HEK293T (cell line): ENCODE measurements around the gene RNF10.

Experiments
- CTCF ChIA-PET: fragments of 350-600 bp; formaldehyde crosslinking; extraction: SDS; loops from one replicate; lab custom pipeline; 2021; ENCODE audit warnings: antibody characterized with exemption, inconsistent platforms; lab: Yijun Ruan, JAX
- POLR2A ChIA-PET: fragments of 350-600 bp; formaldehyde crosslinking; extraction: SDS; loops from one replicate; lab custom pipeline; 2020; ENCODE audit warnings: antibody characterized with exemption, inconsistent platforms; lab: Yijun Ruan, JAX
- DNase-seq: peaks from one replicate; pipeline ENCODE4 v3.0.0; 2012; ENCODE audit warnings: mixed read lengths; ENCODE audit errors: extremely low spot score
- ARNT ChIP-seq: fragments of 450-650 bp; IDR thresholded peaks from 2 replicates; pipeline ENCODE4 v1.6.1; 2017; ENCODE audit warnings: mild to moderate bottlenecking
- BHLHE40 ChIP-seq: fragments of 450-650 bp; IDR thresholded peaks from 2 replicates; pipeline ENCODE4 v1.6.1; 2016; ENCODE audit warnings: mild to moderate bottlenecking, moderate library complexity, borderline replicate concordance
- CTBP1 ChIP-seq: fragments of 450-650 bp; IDR thresholded peaks from 2 replicates; pipeline ENCODE4 v1.6.1; 2016; ENCODE audit warnings: borderline replicate concordance
- ELF4 ChIP-seq: fragments of 450-650 bp; IDR thresholded peaks from 2 replicates; pipeline ENCODE4 v1.6.1; 2017; ENCODE audit warnings: antibody characterized with exemption
- FOXA1 ChIP-seq: fragments of 450-650 bp; IDR thresholded peaks from 2 replicates; pipeline ENCODE4 v1.6.1; 2016; ENCODE audit warnings: mild to moderate bottlenecking
- FOXK2 ChIP-seq: fragments of 450-650 bp; IDR thresholded peaks from 2 replicates; pipeline ENCODE4 v1.6.1; 2016; ENCODE audit warnings: mild to moderate bottlenecking
- FOXM1 ChIP-seq: fragments of 450-650 bp; IDR thresholded peaks from 2 replicates; pipeline ENCODE4 v1.6.1; 2017; ENCODE audit warnings: mild to moderate bottlenecking, borderline replicate concordance
- HDGF ChIP-seq: fragments of 450-650 bp; IDR thresholded peaks from 2 replicates; pipeline ENCODE4 v1.6.1; 2017; ENCODE audit warnings: antibody characterized with exemption, borderline replicate concordance
- L3MBTL2 ChIP-seq: fragments of 450-650 bp; conservative IDR thresholded peaks from 2 replicates; pipeline ENCODE4 v1.6.1; 2016; ENCODE audit warnings: mild to moderate bottlenecking
- LEF1 ChIP-seq: fragments of 450-650 bp; IDR thresholded peaks from 2 replicates; pipeline ENCODE4 v1.6.1; 2017; ENCODE audit warnings: mild to moderate bottlenecking, borderline replicate concordance
- NFRKB ChIP-seq: fragments of 450-650 bp; IDR thresholded peaks from 2 replicates; pipeline ENCODE4 v1.6.1; 2016; ENCODE audit warnings: mild to moderate bottlenecking, moderate library complexity
- SP1 ChIP-seq: fragments of 450-650 bp; IDR thresholded peaks from 2 replicates; pipeline ENCODE4 v1.6.1; 2017
- SUZ12 ChIP-seq: fragments of 450-650 bp; IDR thresholded peaks from 2 replicates; pipeline ENCODE4 v1.6.1; 2016; ENCODE audit warnings: mild to moderate bottlenecking
- TARDBP ChIP-seq: fragments of 450-650 bp; IDR thresholded peaks from 2 replicates; pipeline ENCODE4 v1.6.1; 2016
- ZNF384 ChIP-seq: fragments of 450-650 bp; IDR thresholded peaks from 2 replicates; pipeline ENCODE4 v1.6.1; 2016
- TF ChIP-seq, protein P1 (sequence below): fragments of 450-650 bp; IDR thresholded peaks from 2 replicates; pipeline ENCODE4 v1.6.1; 2016

RNF10 gene

DNA sequence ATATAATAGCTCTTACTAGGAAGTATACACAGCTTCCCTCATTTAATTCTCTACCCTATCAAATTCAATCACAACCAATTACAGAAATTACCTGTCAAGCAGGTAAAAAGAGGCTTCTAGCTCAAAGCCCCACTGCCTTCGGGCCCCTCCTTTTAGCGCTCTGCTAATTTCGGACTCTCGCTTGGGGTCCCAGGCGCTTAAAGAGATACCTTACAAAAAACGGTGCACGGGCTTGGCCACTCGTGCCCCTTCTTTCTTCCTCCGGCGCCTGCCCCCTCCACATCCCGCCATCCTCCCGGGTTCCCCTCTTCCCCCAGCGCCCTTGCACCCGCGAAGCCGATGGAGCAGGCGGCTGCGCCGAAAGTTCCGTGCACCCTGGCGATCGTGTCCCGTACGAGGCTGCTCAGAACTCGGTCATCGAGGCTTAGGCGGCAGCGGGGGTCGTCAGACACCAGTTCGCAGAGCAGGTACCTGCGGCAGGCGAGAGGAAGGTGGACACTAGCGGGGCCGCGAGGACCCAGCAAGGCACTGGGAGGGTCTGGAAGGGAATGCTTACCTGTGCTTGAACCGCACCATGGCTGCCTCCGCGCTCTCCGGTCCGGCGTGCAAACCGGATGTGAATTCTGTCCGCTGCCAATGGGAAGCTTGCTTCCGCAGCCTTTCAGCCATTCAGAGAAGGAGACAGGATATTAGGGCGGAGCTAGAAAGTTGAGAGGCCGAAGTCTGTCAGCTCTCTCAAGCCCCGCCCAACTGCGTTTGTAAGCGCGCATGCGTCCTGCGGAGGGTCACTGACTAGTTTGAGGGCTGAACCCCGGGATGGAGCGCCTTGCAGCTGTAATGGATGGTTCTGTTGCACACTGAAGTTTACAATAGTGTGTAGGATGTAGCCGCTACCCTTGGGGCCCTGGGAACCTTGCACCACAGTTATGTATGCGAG, 46.9 kb downstream of the RNF10 start, which contains the start of gene POP5:
TSS of gene POP5 (minus strand) at position 616 of the 937 bp plus-strand sequence. CDS start at position 576, 40 bp downstream.
- ChIA-PET POLR2A (interaction anchor here (0.6 to 1.7 kb wide), 29 partner anchors 9 to 658 kb away, joined by 3 to 10 read pairs (median 4); partner anchors contain the start of genes COQ5, PLA2G1B, RNU4-2 and UNC119B), CTCF (interaction anchor here (0.6 to 1.9 kb wide), 8 partner anchors 9 to 424 kb away, joined by 3 to 7 read pairs (median 3); a partner anchor contains a TSS)
- no peak for TF ChIP-seq TARDBP
- no peak for TF ChIP-seq FOXA1
- TF ChIP-seq FOXM1: no peak
- TF ChIP-seq NFRKB: no peak
- TF ChIP-seq ZNF384: no peak
- TF ChIP-seq BHLHE40: no peak
- no peak for TF ChIP-seq SP1
- TF ChIP-seq ELF4: 0 out of 2 replicates have a peak, but pooled peaks have one; percentile 30
- no peak for TF ChIP-seq ARNT
- no peak for TF ChIP-seq FOXK2
- TF ChIP-seq HDGF: 0 out of 2 replicates have a peak, but pooled peaks have one; percentile 78
- peak; percentile 59 for TF ChIP-seq L3MBTL2
- no peak for TF ChIP-seq CTBP1
- TF ChIP-seq SUZ12: no peak
- TF ChIP-seq, protein P1, sequence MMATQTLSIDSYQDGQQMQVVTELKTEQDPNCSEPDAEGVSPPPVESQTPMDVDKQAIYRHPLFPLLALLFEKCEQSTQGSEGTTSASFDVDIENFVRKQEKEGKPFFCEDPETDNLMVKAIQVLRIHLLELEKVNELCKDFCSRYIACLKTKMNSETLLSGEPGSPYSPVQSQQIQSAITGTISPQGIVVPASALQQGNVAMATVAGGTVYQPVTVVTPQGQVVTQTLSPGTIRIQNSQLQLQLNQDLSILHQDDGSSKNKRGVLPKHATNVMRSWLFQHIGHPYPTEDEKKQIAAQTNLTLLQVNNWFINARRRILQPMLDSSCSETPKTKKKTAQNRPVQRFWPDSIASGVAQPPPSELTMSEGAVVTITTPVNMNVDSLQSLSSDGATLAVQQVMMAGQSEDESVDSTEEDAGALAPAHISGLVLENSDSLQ: peak; percentile 68
- no peak for TF ChIP-seq LEF1
- DNase-seq: peak; percentile 91

DNA sequence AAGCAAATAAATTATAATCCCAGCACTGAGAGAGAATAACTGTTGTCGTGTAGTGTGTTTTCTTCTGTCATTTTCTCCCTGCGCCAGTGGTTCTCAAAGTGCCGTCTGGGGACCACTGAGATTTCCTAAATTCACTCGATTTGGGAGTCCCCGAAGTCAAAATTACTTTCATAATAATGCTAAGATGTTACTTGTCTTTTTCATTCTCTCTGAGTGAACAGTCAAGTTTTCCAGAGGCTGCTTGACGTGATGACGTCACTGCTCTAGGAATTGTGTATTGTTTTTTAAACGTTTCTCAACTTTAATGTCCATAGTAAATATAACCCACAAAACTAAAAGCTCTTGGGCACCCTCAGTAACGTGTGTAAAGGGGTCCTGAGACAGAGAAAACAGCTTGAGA, 47.8 kb downstream of the RNF10 start:
- DNase-seq: no peak

DNA sequence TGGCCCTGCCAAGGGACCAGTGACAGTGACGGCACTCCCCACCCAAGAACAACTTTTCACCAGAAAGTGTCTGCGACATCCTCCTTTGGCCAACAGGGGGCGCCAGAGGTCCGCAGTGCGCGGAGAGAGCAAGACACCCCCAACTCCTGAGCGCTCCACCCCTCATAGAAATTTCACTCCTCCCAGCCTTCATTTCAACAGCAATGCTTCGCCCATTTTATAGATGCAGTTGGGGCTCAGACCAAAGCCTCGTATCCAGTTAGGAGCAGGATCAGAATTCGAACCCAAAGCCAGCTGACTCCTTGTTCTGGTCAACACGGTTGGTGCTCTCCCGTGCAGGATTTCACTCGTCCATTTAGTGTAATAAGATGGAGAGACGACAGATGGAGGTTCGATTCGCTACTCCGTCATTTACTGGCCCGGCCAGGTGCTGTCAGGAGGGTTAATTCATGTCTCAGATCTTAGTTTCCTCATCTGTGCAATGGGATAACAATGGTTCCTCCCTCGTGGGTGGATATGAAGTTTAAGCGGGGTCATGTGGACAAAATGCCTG, 49.4 kb downstream of the RNF10 start:
- TF ChIP-seq CTBP1: no peak
- TF ChIP-seq LEF1: no peak
- no peak for TF ChIP-seq L3MBTL2
- TF ChIP-seq, protein P1: no peak
- TF ChIP-seq NFRKB: no peak
- TF ChIP-seq FOXA1: no peak
- no peak for TF ChIP-seq FOXM1
- TF ChIP-seq SUZ12: no peak
- TF ChIP-seq HDGF: no peak
- TF ChIP-seq FOXK2: no peak
- no peak for TF ChIP-seq ZNF384
- TF ChIP-seq BHLHE40: no peak
- CTCF ChIA-PET: interaction anchor here (0.6 to 2.0 kb wide), 8 partner anchors 13 to 477 kb away, joined by 3 to 15 read pairs (median 3); no protein-coding TSS in a partner anchor
- POLR2A ChIA-PET: interaction anchor here (0.9 to 1.4 kb wide), 2 partner anchors 55 to 259 kb away, joined by 3 to 4 read pairs; partner anchors contain the start of gene COQ5
- peak; percentile 76 for DNase-seq

More for the DNA sequence above, 47.8 kb downstream of the RNF10 start:
- TF ChIP-seq ARNT (no peak), CTBP1 (no peak), SUZ12 (no peak), L3MBTL2 (no peak), LEF1 (no peak), HDGF (no peak), ZNF384 (no peak), ELF4 (no peak), BHLHE40 (no peak), FOXA1 (no peak), FOXM1 (no peak), FOXK2 (no peak), TARDBP (no peak), NFRKB (no peak), SP1 (no peak)
- TF ChIP-seq, protein P1: no peak
- ChIA-PET POLR2A (interaction anchor here (1.0 to 1.7 kb wide), 9 partner anchors 12 to 257 kb away, joined by 3 to 9 read pairs (median 5); partner anchors contain the start of genes COQ5 and UNC119B), CTCF (interaction anchor here (1.1 to 2.0 kb wide), 7 partner anchors 21 to 390 kb away, joined by 3 to 15 read pairs (median 3); a partner anchor contains a TSS)

DNA sequence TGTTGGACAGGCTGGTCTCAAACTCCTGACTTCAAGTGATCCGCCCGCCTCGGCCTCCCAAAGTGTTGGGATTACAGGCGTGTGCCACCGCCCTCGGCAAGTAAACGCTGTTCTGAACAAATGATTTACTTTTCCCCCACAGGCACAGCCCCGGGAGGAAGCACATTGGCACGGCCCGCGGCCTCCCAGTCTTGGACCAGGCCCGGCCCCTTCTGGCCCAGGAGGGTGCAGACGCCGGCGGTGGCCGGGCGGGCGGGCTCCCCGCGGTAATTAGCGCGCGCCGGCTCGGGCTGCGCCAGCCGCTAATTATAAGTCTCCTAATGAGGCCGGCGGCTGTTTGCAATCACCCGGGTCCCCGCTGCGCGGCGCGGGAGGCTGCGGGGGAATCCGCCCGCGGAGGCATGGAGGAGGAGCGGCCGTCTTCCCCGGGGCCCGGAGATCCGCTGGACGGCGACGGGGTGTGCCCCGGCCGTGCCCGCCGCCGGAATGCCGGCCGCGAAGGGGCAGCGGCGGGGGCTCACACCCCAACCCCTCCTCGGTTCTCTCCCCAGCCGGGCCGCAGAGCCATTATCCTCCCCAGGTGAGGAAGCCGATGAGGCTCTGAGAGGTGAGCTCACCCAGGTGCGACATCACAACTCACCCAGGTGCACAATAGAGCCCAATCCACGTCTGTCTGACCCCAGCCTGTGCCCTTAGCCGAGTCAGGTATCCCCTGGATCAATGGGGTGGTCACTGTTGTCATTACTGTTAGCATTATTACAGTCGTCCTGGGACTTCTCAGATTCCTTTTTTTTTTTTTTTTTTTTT, 50.4 kb downstream of the RNF10 start:
- ChIA-PET POLR2A (no interaction called here), CTCF (interaction anchor here (0.5 to 1.1 kb wide), 2 partner anchors 18 to 35 kb away, joined by 3 to 4 read pairs; no protein-coding TSS in a partner anchor)
- DNase-seq: peak; percentile 29

DNA sequence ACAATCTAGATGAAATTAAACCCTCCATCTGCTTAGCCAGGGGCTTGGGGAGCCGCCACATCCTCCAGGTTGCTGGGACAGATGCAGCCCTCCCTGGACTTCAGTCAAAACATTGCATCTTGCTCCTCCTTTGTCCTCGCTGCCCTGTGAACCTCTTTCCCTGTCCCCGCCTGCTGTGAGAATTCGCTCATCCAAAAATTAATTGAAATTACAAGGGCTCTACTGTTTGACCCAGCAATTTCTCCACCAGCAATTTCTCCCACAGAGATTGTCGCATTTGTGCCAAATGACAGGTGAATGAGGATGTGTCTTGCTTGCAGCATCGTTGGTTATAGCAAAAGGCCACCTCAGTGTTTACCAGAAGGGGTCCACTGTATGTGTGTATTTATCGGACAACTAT, 52.0 kb downstream of the RNF10 start:
- ChIA-PET CTCF (no interaction called here), POLR2A (no interaction called here)
- TF ChIP-seq TARDBP (no peak), FOXK2 (no peak), FOXA1 (no peak), ARNT (no peak), L3MBTL2 (no peak), ZNF384 (no peak), BHLHE40 (no peak), FOXM1 (no peak), SUZ12 (no peak), SP1 (no peak), ELF4 (no peak), LEF1 (no peak), CTBP1 (no peak), HDGF (no peak), NFRKB (no peak)
- TF ChIP-seq, protein P1: no peak
- no peak for DNase-seq

More for the DNA sequence above, 50.4 kb downstream of the RNF10 start:
- TF ChIP-seq L3MBTL2: 0 out of 2 replicates have a peak, but pooled peaks have one; percentile 24
- TF ChIP-seq FOXM1: no peak
- TF ChIP-seq ZNF384: peak; percentile 73
